RWPE2 (cell line): ENCODE measurements around the gene MYZAP.

Experiments used
- ATAC-seq: fragments of 200-7000 bp; cut with Tn5 transposase; 3 replicates; pipeline ENCODE4 v1.9.1; 2021; ENCODE audit warnings: low read depth
- DNase-seq: peaks from one replicate; pipeline ENCODE4 v3.0.0-alpha.2; 2020; ENCODE audit warnings: low spot score
- H3K27ac ChIP-seq: fragments of 450-650 bp; 2 replicates; pipeline ENCODE4 v1.5.1; 2017; ENCODE audit warnings: mild to moderate bottlenecking; ENCODE audit not compliant: poor library complexity, severe bottlenecking
- H3K27me3 ChIP-seq: fragments of 250-450 bp; sonication (Bioruptor Pico); 2 replicates; pipeline ENCODE4 v1.5.1; 2021; ENCODE audit warnings: mild to moderate bottlenecking, moderate library complexity; ENCODE audit not compliant: insufficient read depth, poor library complexity, severe bottlenecking
- H3K36me3 ChIP-seq: fragments of 250-450 bp; sonication (Bioruptor Pico); 2 replicates; pipeline ENCODE4 v1.5.1; 2020; ENCODE audit warnings: low read depth, mild to moderate bottlenecking, moderate library complexity
- H3K4me1 ChIP-seq: fragments of 250-450 bp; sonication (Bioruptor Pico); 2 replicates; pipeline ENCODE4 v1.5.1; 2021; ENCODE audit warnings: mild to moderate bottlenecking, moderate library complexity; ENCODE audit not compliant: insufficient read depth, poor library complexity, severe bottlenecking
- H3K4me3 ChIP-seq: fragments of 250-450 bp; sonication (Bioruptor Pico); 2 replicates; pipeline ENCODE4 v1.5.1; 2021; ENCODE audit warnings: mild to moderate bottlenecking, moderate library complexity; ENCODE audit not compliant: severe bottlenecking
- H3K9me3 ChIP-seq: fragments of 250-450 bp; sonication (Bioruptor Pico); 2 replicates; pipeline ENCODE4 v1.5.1; 2021; ENCODE audit warnings: mild to moderate bottlenecking, moderate library complexity; ENCODE audit not compliant: severe bottlenecking
- CTCF ChIP-seq: fragments of 450-650 bp; IDR thresholded peaks from one replicate; pipeline ENCODE4 v1.5.1; 2017; ENCODE audit warnings: mild to moderate bottlenecking, moderate library complexity; ENCODE audit not compliant: poor library complexity, severe bottlenecking

MYZAP gene

GRCh38 chr15:57592836-57593420, 1.2 kb downstream of the MYZAP start:
- DNase-seq (no peak), ATAC-seq (no peak)
- TF ChIP-seq CTCF: no peak
- H3K4me1 ChIP-seq: peaks cover 36% of the 10 kb centered on the region
- H3K27ac ChIP-seq: peak overlapping the region; percentile 13
- no peaks in the 10 kb centered on the region for H3K9me3 ChIP-seq
- peak overlapping the region; percentile 57 for H3K4me3 ChIP-seq
- no peaks in the 10 kb centered on the region for H3K36me3 ChIP-seq
- no peaks in the 10 kb centered on the region for H3K27me3 ChIP-seq

DNA sequence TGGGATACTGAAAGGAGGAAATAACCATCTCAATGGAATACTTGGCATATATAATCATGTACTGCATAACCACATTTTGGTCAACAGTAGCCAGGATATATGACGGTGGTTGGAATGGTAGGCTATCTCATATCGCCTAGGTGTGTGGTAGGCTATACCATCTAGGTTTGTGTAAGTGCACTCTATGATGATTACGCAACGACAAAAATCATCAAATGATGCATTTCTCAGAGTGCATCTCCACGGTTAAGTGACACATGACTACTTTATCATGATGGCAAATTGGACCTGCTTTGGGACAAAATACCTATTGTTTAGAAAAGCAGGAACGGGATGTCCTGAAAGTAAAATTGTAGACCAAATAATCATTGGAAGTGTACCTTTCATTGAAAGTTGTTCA, 2.8 kb downstream of the MYZAP start:
- no peak for ATAC-seq
- peaks cover 42% of the 10 kb centered on the region for H3K4me1 ChIP-seq
- no peak for TF ChIP-seq CTCF

GRCh38 chr15:57595011-57595866, 3.5 kb downstream of the MYZAP start:
- ATAC-seq (no peak), DNase-seq (no peak)
- Histone ChIP-seq H3K4me3 (no peak overlapping the region), H3K36me3 (no peaks in the 10 kb centered on the region), H3K4me1 (peaks cover 47% of the 10 kb centered on the region), H3K27me3 (no peaks in the 10 kb centered on the region), H3K9me3 (no peaks in the 10 kb centered on the region), H3K27ac (peak overlapping the region; percentile 78)
- TF ChIP-seq CTCF: no peak

More for the DNA sequence above, 2.8 kb downstream of the MYZAP start:
- no peaks in the 10 kb centered on the region for H3K27me3 ChIP-seq
- H3K36me3 ChIP-seq: no peaks in the 10 kb centered on the region
- H3K4me3 ChIP-seq: no peak overlapping the region
- no peak overlapping the region for H3K27ac ChIP-seq
- H3K9me3 ChIP-seq: no peaks in the 10 kb centered on the region
- no peak for DNase-seq

GRCh38 chr15:57596301-57596855, 4.7 kb downstream of the MYZAP start:
- no peak for ATAC-seq
- H3K27me3 ChIP-seq: no peaks in the 10 kb centered on the region
- DNase-seq: no peak
- H3K9me3 ChIP-seq: no peaks in the 10 kb centered on the region
- no peak for TF ChIP-seq CTCF
- H3K27ac ChIP-seq: peak overlapping the region; percentile 78
- H3K4me1 ChIP-seq: peaks cover 47% of the 10 kb centered on the region
- no peaks in the 10 kb centered on the region for H3K36me3 ChIP-seq
- H3K4me3 ChIP-seq: no peak overlapping the region
